ENCODE data around the gene USP47. TPM values are rescaled to one million over a fixed set of nuclear protein-coding genes. Genes with fewer than 3 reads are reported as not detected.

Gene USP47
- total and polyA plus RNA-seq, 5 donors, result 35.3 to 57.3 (median 52.5) TPM

DNA sequence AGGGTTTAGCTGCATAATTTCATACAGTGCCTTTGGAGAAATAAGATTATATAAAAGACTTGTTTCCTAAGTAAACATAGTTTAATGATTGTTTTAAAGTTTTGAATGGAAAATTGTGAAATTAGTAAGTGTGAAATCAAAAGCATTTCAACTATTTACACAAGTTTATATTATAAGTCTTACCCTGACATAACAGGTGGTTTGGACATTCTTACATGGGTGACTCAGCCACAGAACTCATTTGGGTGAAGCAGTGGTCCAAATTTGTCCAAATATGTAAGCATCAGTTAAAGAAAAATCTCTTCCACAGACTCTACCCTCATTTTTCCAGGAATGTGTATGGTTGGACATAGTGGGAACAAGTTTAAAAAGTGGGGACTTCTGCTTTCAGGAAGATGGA, 68.0 kb downstream of the USP47 start:
- ATAC-seq (no peak), DNase-seq (no peak)
- no peaks in the 10 kb centered on the region for H3K27me3 ChIP-seq (ENCODE audit: control insufficient read depth, insufficient read depth)
- no peaks in the 10 kb centered on the region for H3K9me3 ChIP-seq (ENCODE audit: control insufficient read depth, low read length)
- intact Hi-C loops (cut with DNase I), result loop anchor here in 1 of 4 donors (10.0 kb wide), 1 partner anchor 105 kb away; no protein-coding TSS in a partner anchor
- no peak overlapping the region for H3K4me3 ChIP-seq (ENCODE audit: low read length)
- no peak overlapping the region for H3K27ac ChIP-seq (ENCODE audit: low read length)
- H3K4me1 ChIP-seq (ENCODE audit: control insufficient read depth, insufficient read depth, low read length), result no peaks in the 10 kb centered on the region

DNA sequence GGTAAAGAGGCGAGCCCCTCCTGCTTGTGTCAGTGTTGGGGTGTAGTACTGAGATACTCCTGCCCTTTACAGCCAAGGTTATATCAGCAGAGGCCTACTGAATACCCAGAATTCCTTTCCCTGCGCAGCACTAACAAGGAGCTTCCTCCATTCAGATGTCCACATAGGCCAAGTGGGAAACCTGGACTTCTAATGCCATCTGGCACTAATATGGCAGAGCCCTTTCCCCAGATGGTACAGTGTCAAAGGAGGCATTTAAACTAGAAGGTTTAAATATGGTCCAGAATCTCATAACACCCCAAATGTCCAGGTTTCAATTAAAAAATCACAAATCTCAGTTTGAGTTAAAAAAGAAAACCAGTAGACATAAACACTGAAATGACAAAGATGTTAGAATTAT, 68.8 kb downstream of the USP47 start:
- Histone ChIP-seq H3K27me3 (ENCODE audit: control insufficient read depth, insufficient read depth) (no peaks in the 10 kb centered on the region), H3K9me3 (ENCODE audit: control insufficient read depth, low read length) (no peaks in the 10 kb centered on the region), H3K4me3 (ENCODE audit: low read length) (no peak overlapping the region), H3K27ac (ENCODE audit: low read length) (no peak overlapping the region), H3K4me1 (ENCODE audit: control insufficient read depth, insufficient read depth, low read length) (no peaks in the 10 kb centered on the region)
- DNase-seq (no peak), ATAC-seq (peak in 1 of 2 donors; percentile 21)
- WGBS, result 100% methylated on average over 2 of the region's 2 CpGs
- intact Hi-C loops (cut with DNase I), result loop anchor here in 1 of 4 donors (10.0 kb wide), 1 partner anchor 106 kb away; no protein-coding TSS in a partner anchor

- no peak for DNase-seq
- intact Hi-C loops (cut with DNase I), result loop anchor here in 1 of 4 donors (10.0 kb wide), 1 partner anchor 109 kb away; no protein-coding TSS in a partner anchor
- 96% methylated on average over 1 of the region's 1 CpG for WGBS
- Histone ChIP-seq H3K4me3 (ENCODE audit: low read length) (no peak overlapping the region), H3K27ac (ENCODE audit: low read length) (no peak overlapping the region), H3K9me3 (ENCODE audit: control insufficient read depth, low read length) (no peaks in the 10 kb centered on the region), H3K27me3 (ENCODE audit: control insufficient read depth, insufficient read depth) (no peaks in the 10 kb centered on the region), H3K4me1 (ENCODE audit: control insufficient read depth, insufficient read depth, low read length) (peaks cover 1% of the 10 kb centered on the region)
- no peak for ATAC-seq
Measured at GRCh38 chr11:11913395-11913794, 71.6 kb downstream of the USP47 start.

- Histone ChIP-seq H3K4me1 (ENCODE audit: control insufficient read depth, insufficient read depth, low read length) (peaks cover 1% of the 10 kb centered on the region), H3K9me3 (ENCODE audit: control insufficient read depth, low read length) (no peaks in the 10 kb centered on the region), H3K27me3 (ENCODE audit: control insufficient read depth, insufficient read depth) (no peaks in the 10 kb centered on the region), H3K4me3 (ENCODE audit: low read length) (no peak overlapping the region), H3K27ac (ENCODE audit: low read length) (no peak overlapping the region)
- intact Hi-C loops (cut with DNase I), result loop anchor here in 1 of 4 donors (10.0 kb wide), 1 partner anchor 111 kb away; no protein-coding TSS in a partner anchor
- DNase-seq (no peak), ATAC-seq (no peak)
- 97% methylated on average over 2 of the region's 2 CpGs for WGBS
Measured at GRCh38 chr11:11915625-11916024, 73.9 kb downstream of the USP47 start.

DNA sequence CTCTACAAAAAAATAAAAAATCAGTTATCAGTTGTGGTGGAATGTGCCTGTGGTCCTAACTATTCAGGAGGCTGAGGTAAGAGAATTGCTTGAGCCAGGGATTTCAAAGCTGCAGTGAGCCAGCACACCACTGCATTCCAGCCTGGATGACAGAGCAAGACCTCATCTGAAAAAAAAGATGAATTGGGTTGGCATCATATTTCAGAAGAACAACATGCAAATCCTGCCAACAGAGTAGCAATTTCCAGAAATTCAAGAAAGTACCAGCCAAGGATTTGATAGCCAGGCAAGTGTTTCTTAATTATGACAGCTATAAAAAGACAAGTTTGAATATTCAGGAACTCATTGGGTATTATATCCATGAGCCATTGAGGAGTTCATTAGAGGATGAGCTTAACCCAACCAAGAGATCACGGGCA, 75.2 kb downstream of the USP47 start:
- DNase-seq (peak in 1 of 3 donors; percentile 39), ATAC-seq (peak; percentile 36 to 71)
- Histone ChIP-seq H3K27ac (ENCODE audit: low read length) (no peak overlapping the region), H3K4me3 (ENCODE audit: low read length) (no peak overlapping the region), H3K27me3 (ENCODE audit: control insufficient read depth, insufficient read depth) (no peaks in the 10 kb centered on the region), H3K9me3 (ENCODE audit: control insufficient read depth, low read length) (no peaks in the 10 kb centered on the region), H3K4me1 (ENCODE audit: control insufficient read depth, insufficient read depth, low read length) (peaks cover 1% of the 10 kb centered on the region)
- intact Hi-C loops (cut with DNase I), result loop anchor here in 1 of 4 donors (10.0 kb wide), 1 partner anchor 112 kb away; no protein-coding TSS in a partner anchor
- WGBS, result 81% methylated on average over 1 of the region's 1 CpG

- intact Hi-C loops (cut with DNase I), result loop anchor here in 1 of 4 donors (10.0 kb wide), 1 partner anchor 361 kb away; no protein-coding TSS in a partner anchor
- Histone ChIP-seq H3K27me3 (ENCODE audit: control insufficient read depth, insufficient read depth) (no peaks in the 10 kb centered on the region), H3K4me1 (ENCODE audit: control insufficient read depth, insufficient read depth, low read length) (no peaks in the 10 kb centered on the region), H3K27ac (ENCODE audit: low read length) (no peak overlapping the region), H3K4me3 (ENCODE audit: low read length) (no peak overlapping the region), H3K9me3 (ENCODE audit: control insufficient read depth, low read length) (no peaks in the 10 kb centered on the region)
- DNase-seq (no peak), ATAC-seq (no peak)
Measured at GRCh38 chr11:11923828-11924227, 82.1 kb downstream of the USP47 start.

DNA sequence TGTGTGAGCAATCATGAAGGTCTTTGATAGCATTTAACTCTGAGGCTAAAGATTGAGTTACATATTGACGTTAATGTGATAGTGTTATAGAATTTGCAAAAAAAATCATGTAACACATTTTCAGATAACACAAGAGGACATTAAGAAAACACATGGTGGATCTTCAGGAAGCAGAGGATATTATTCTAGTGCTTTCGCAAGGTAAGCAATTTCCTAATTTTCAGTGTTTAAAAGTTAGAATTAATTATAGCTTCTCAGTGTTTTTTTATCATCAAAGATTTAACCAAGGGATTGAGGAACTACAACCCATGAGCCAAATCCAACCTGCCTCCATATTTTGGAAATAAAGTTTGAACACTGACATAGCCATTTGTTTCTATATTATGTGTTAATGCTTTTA, 88.1 kb downstream of the USP47 start:
- H3K4me3 ChIP-seq (ENCODE audit: low read length), result no peak overlapping the region
- no peaks in the 10 kb centered on the region for H3K9me3 ChIP-seq (ENCODE audit: control insufficient read depth, low read length)
- 73% methylated on average over 2 of the region's 2 CpGs for WGBS
- DNase-seq (no peak), ATAC-seq (no peak)
- intact Hi-C loops (cut with DNase I), result loop anchor here (2.0 to 10.0 kb wide), 4 partner anchors 112 to 355 kb away; no protein-coding TSS in a partner anchor
- H3K4me1 ChIP-seq (ENCODE audit: control insufficient read depth, insufficient read depth, low read length), result no peaks in the 10 kb centered on the region
- no peaks in the 10 kb centered on the region for H3K27me3 ChIP-seq (ENCODE audit: control insufficient read depth, insufficient read depth)
- no peak overlapping the region for H3K27ac ChIP-seq (ENCODE audit: low read length)

- intact Hi-C loops (cut with DNase I), result loop anchor here (2.0 to 10.0 kb wide), 4 partner anchors 111 to 353 kb away; no protein-coding TSS in a partner anchor
- WGBS, result 55% methylated on average over 5 of the region's 5 CpGs
- Histone ChIP-seq H3K9me3 (ENCODE audit: control insufficient read depth, low read length) (no peaks in the 10 kb centered on the region), H3K4me1 (ENCODE audit: control insufficient read depth, insufficient read depth, low read length) (no peaks in the 10 kb centered on the region), H3K27me3 (ENCODE audit: control insufficient read depth, insufficient read depth) (no peaks in the 10 kb centered on the region), H3K4me3 (ENCODE audit: low read length) (no peak overlapping the region), H3K27ac (ENCODE audit: low read length) (no peak overlapping the region)
- no peak for DNase-seq
- peak; percentile 68 to 73 for ATAC-seq
Measured at GRCh38 chr11:11931461-11932055, 89.8 kb downstream of the USP47 start.

- ATAC-seq, result no peak
- Histone ChIP-seq H3K27ac (ENCODE audit: low read length) (no peak overlapping the region), H3K4me3 (ENCODE audit: low read length) (no peak overlapping the region), H3K9me3 (ENCODE audit: control insufficient read depth, low read length) (no peaks in the 10 kb centered on the region), H3K4me1 (ENCODE audit: control insufficient read depth, insufficient read depth, low read length) (no peaks in the 10 kb centered on the region), H3K27me3 (ENCODE audit: control insufficient read depth, insufficient read depth) (no peaks in the 10 kb centered on the region)
- WGBS, result 97% methylated on average over 2 of the region's 2 CpGs
- DNase-seq, result no peak
- intact Hi-C loops (cut with DNase I), result loop anchor here in 2 of 4 donors (10.0 kb wide), 2 partner anchors 109 to 349 kb away; no protein-coding TSS in a partner anchor
Measured at GRCh38 chr11:11935536-11935935, 93.8 kb downstream of the USP47 start.

GRCh38 chr11:11937433-11937832, 95.7 kb downstream of the USP47 start:
- WGBS, result 68% methylated on average over 3 of the region's 3 CpGs
- no peak overlapping the region for H3K4me3 ChIP-seq (ENCODE audit: low read length)
- no peaks in the 10 kb centered on the region for H3K27me3 ChIP-seq (ENCODE audit: control insufficient read depth, insufficient read depth)
- no peaks in the 10 kb centered on the region for H3K9me3 ChIP-seq (ENCODE audit: control insufficient read depth, low read length)
- no peak overlapping the region for H3K27ac ChIP-seq (ENCODE audit: low read length)
- intact Hi-C loops (cut with DNase I), result loop anchor here in 2 of 4 donors (10.0 kb wide), 2 partner anchors 107 to 347 kb away; no protein-coding TSS in a partner anchor
- DNase-seq (no peak), ATAC-seq (no peak)
- no peaks in the 10 kb centered on the region for H3K4me1 ChIP-seq (ENCODE audit: control insufficient read depth, insufficient read depth, low read length)

DNA sequence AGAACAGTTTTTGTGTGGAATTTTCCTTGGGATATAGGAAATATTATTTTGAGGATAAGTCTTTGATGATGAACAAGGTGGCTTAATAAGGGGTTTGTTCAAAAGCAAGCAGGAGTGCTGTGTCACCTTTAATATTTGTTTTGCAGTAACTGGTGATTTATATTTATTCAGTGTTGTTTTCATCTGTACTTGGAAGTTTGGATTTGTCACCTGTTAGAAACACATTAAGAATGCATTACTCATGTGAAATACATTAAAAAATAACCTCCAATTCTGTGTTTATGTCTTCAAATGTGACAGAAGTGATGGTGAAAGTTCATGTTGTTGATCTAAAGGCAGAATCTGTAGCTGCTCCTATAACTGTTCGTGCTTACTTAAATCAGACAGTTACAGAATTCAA, 96.2 kb downstream of the USP47 start:
- intact Hi-C loops (cut with DNase I), result loop anchor here in 2 of 4 donors (10.0 kb wide), 2 partner anchors 107 to 347 kb away; no protein-coding TSS in a partner anchor
- Histone ChIP-seq H3K27me3 (ENCODE audit: control insufficient read depth, insufficient read depth) (no peaks in the 10 kb centered on the region), H3K4me3 (ENCODE audit: low read length) (no peak overlapping the region), H3K27ac (ENCODE audit: low read length) (no peak overlapping the region), H3K9me3 (ENCODE audit: control insufficient read depth, low read length) (no peaks in the 10 kb centered on the region), H3K4me1 (ENCODE audit: control insufficient read depth, insufficient read depth, low read length) (no peaks in the 10 kb centered on the region)
- WGBS, result 99% methylated on average over 1 of the region's 1 CpG
- ATAC-seq (no peak), DNase-seq (no peak)

Data from right cardiac atrium (tissue), 5 donors.